Activated naive CD4-positive, alpha-beta T cell treated with anti-CD3 and anti-CD28 coated beads, Interleukin-2, amount 50 U/mL, for 16 hours (primary cell): ENCODE results near the gene HORMAD2.
A peak's percentile ranks its signal among the peaks of the same experiment; 100 is the strongest.
"Not testable (repeated sequence)": the region's sequence is repeated elsewhere in the genome, so short reads cannot be mapped to it uniquely, and the experiment has no call there.

Experiments used
- DNase-seq: peaks from one replicate; pipeline ENCODE4 v3.0.0-alpha.2; 2020

The HORMAD2 gene

GRCh38 chr22:30214703-30215407 lies 134.6 kb downstream of the HORMAD2 start:
- DNase-seq = no peak

DNA sequence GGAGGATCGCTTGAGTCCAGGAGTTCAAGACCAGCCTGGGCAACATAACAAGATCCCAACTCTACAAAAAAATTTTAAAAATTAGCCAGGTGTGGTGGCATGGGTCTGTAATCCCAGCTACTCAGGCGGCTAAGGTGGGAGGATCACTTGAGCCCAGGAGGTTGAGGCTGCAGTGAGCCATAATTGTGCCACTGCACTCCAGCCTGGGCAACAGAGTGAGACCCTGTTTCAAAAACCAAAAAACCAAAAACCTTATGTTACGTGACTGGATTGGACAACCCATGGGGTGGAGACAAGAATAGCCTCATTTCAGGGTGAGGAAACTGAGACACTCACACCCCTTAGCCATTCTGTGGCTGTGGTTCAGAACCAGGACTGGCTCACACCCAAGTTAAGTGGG lies 136.0 kb downstream of the HORMAD2 start:
- DNase-seq = not testable (repeated sequence)

- no peak for DNase-seq
These were observed 136.4 kb downstream of the HORMAD2 start for GRCh38 chr22:30216710-30217109.

GRCh38 chr22:30217698-30218560 lies 137.7 kb downstream of the HORMAD2 start:
- no peak for DNase-seq

- DNase-seq = no peak
These were observed 138.9 kb downstream of the HORMAD2 start for GRCh38 chr22:30219049-30219654.

- no peak for DNase-seq
These were observed 139.5 kb downstream of the HORMAD2 start for GRCh38 chr22:30219668-30220278.

DNA sequence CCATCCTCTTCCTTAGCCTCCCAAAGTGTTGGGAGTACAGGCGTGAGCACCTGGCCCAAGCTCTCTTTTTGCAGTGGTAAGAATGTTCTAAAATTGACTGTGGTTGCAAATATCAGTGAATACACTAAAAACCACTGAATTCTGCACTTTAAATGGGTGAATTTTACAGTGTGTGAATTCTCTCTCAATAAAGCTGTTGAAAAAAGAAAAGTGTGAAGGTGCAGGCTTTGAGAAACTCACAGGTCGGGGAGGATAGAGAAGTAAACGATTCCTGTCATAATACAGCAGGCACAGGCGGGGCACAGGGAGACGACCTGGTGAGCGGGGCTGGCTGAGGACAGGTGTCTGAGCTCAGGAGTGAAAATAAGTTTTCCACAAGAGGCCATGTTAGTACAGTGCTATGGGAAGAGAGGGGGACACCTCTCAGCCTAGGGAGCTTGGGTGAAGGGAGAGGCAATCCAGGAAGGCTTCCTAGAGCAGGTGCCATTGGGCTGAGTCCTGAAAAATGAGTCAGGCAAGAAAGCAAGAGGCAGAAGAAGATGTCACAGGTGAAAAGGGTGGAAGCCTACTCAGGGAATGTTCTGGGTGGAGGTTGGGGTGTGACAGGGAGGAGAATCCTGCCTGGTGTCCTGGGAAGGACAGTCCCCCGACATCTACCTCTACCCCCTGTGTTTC lies 140.2 kb downstream of the HORMAD2 start:
- no peak for DNase-seq

DNA sequence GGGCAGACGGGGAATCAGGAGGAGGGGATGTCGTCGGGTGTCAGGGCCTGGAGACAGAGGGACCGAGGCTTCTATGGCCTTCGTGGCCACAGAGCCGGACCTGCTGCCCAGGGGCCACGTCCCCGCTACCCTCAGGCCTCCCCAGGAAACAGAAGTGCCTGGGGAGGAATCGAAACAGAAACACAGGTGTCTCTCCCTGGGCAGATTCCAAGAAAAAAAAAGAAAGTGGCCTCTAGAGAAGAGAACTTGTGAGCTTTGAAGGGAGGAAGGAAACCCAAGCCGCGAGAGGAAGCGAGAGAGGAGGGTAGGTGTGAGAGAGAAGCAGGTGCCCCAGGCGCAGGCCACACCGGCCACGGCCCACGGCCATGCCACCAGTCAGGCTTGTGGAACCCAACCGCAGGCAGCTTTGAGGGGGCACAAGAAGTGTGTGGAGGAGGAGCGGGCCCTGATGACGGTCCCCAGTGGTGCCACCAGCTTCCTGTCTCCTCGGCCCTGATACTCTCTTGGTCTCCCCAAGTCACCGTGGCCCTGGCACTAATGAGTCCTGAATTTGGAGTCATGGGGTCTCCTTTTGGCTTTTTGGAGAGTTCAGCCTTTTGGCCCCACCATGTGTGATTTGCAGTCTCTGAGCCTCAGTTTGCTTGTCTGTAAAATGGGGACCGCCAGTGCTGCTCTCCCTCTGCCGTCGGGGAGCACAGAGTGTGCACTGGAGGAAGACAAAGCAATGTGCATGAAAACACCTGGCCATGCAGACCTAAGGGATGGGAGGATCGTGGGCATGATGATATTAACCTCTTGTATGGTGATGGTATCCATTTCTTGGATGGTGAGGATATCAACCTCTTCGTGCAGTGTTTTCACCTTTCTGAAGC lies 141.1 kb downstream of the HORMAD2 start:
- DNase-seq = peak; percentile 40

- DNase-seq = no peak
These were observed 142.1 kb downstream of the HORMAD2 start for GRCh38 chr22:30222321-30222720.

DNA sequence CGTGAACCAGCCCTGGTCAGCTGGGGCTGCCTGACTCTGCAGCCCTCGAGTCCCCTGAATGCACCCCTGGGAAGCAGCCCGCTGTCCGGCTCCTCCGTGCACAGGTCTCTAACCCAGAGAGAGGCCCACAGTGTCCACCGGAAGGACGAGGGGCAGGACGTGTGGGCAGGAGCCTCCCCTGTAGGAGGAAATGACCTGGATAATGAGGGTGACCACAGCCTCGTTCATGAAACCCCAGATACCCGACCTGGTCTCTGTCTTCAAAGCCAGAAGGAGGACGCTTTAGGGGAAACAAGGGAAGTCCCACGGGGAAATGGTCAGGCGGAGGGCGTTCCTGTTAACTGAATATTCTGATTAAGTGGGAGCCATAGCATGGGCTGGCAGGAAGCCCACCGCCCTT lies 143.0 kb downstream of the HORMAD2 start:
- DNase-seq = no peak

GRCh38 chr22:30224161-30224857 lies 144.0 kb downstream of the HORMAD2 start:
- no peak for DNase-seq

DNA sequence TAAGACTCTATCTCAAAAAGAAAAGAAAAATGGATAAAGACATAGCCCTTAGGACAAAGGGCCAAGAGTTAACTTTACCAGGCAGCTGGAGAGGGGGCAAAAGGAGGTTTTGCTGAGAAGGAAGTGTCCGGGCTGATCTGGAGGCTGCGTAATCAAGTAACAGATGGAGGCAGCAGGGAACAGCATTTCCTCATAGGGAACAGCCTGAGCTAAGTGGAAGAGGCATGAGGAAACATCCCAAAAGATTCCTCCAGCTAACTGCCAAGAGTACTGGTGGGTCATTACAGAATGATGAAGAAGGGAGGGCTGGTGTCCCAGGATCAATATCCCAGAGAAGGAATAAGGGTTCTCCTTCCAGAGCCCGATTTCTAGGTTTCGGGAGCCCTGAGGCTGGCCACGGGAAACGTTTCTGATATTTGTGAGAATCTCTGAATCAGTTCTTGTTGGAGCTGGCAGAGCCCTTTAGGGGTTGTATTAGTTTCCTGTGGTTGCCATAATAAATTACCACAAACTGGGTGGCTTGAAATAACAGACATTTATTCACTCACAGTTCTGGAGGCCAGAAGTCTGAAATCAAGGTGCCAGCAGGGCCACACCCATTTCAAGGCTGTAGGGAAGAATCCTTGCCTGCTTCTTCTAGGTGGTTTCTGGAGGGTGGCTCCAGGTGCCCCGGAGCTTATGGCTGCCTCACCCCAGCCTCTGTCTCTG lies 145.1 kb downstream of the HORMAD2 start:
- DNase-seq = no peak

DNA sequence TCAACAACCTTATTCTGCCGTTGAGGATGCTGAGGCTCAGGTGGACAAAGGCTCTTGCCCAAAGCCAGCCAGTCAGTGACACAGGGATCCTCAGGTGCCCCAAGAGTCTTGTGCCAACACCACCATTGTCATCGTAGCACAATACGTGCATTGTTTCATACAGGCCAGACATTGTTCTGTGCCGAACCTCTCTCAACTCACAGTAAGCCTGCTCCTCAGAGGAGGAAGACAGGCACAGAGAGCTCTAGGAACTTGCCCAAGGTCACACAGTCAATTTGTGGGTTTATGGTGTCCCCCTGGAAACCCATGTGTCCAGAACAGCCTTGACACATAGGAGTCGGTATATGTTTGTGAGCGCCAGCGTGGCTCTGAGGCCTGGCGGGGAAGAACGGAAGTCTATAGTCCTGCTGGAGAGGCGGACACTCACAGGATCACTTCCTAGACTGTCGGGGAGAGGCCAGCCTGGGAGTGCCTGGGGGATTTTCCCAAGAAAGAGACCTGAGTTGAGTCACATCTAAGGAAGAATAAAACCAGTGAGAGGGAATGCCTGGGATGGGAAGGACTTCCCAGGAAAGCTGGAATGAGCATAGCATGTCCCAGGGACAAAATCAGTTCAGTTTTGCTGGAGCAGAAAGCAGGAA lies 146.0 kb downstream of the HORMAD2 start:
- DNase-seq = no peak
